H1 (cell line): ENCODE measurements around the gene BACE2. TPM values are rescaled to one million over a fixed set of nuclear protein-coding genes. Genes with fewer than 3 reads are reported as not detected.

Experiments used
- CTCF ChIA-PET: fragments of 300-600 bp; sonication (Branson Sonifier 250); formaldehyde crosslinking; loops from one replicate; lab custom pipeline; 2021; ENCODE audit not compliant: partially characterized antibody; lab: Charles Lee
- POLR2A ChIA-PET: fragments of 300-600 bp; sonication (Branson Sonifier 250); formaldehyde crosslinking; loops from one replicate; lab custom pipeline; 2021; ENCODE audit warnings: inconsistent platforms; ENCODE audit not compliant: partially characterized antibody; lab: Charles Lee
- DNase-seq, 2 experiments: peaks; one replicate each; pipeline versions ENCODE4 v3.0.0 to v3.0.0-alpha.2; 2010 to 2022; ENCODE audit warnings: low spot score in 2 of 2, low read depth in 1 of 2, mixed read lengths in 1 of 2
- FAIRE-seq: peaks from 2 replicates; lab custom pipeline; 2011; peaks lifted over from hg19 to GRCh38; lab: Jason Lieb, UNC
- H2AFZ ChIP-seq: 2 replicates; pipeline ENCODE4 v1.8.1; 2012; ENCODE audit warnings: low read length, inconsistent platforms
- H2AK5ac ChIP-seq: 2 replicates; pipeline ENCODE4 v1.6.1; 2013; ENCODE audit warnings: low read depth, low read length
- H2BK120ac ChIP-seq: replicated peaks from 2 replicates; pipeline ENCODE3; 2013; ENCODE audit warnings: low read depth, low read length, inconsistent platforms
- H2BK12ac ChIP-seq: 2 replicates; pipeline ENCODE4 v1.6.1; 2013; ENCODE audit warnings: low read depth, low read length
- H2BK15ac ChIP-seq: 2 replicates; pipeline ENCODE4 v1.6.1; 2013; ENCODE audit warnings: low read length
- H2BK20ac ChIP-seq: 2 replicates; pipeline ENCODE4 v1.6.1; 2013; ENCODE audit warnings: low read length
- H2BK5ac ChIP-seq: 2 replicates; pipeline ENCODE4 v1.6.1; 2013; ENCODE audit warnings: low read depth, low read length
- H3K14ac ChIP-seq: 2 replicates; pipeline ENCODE4 v1.6.1; 2013; ENCODE audit warnings: inconsistent platforms; ENCODE audit not compliant: insufficient read length
- H3K18ac ChIP-seq: 2 replicates; pipeline ENCODE4 v1.6.1; 2013; ENCODE audit warnings: low read length; ENCODE audit errors: extremely low read depth
- H3K23ac ChIP-seq: 2 replicates; pipeline ENCODE4 v1.6.1; 2013; ENCODE audit warnings: inconsistent platforms; ENCODE audit not compliant: insufficient read length
- H3K23me2 ChIP-seq: 2 replicates; pipeline ENCODE4 v1.6.1; 2013; ENCODE audit warnings: low read depth, low read length
- H3K27ac ChIP-seq: 2 replicates; pipeline ENCODE4 v1.6.1; 2011; ENCODE audit warnings: low read depth, low read length, inconsistent platforms
- H3K27me3 ChIP-seq, 4 experiments: replicated peaks in 1 of 4; 1 replicate in 1 of 4; 2 replicates in 3 of 4; pipeline versions ENCODE4 v1.6.1 to v1.8.1; 2011 to 2013; ENCODE audit warnings: low read length in 3 of 4, mild to moderate bottlenecking in 3 of 4, inconsistent platforms in 2 of 4, mixed read lengths in 2 of 4, moderate library complexity in 1 of 4; ENCODE audit not compliant: control insufficient read depth in 3 of 4, insufficient read depth in 3 of 4; ENCODE audit errors: extremely low read depth in 1 of 4
- H3K36me3 ChIP-seq, 4 experiments: 2 replicates each; pipeline versions ENCODE4 v1.6.1 to v1.8.1; 2011 to 2013; ENCODE audit warnings: mild to moderate bottlenecking in 4 of 4, low read length in 3 of 4, moderate library complexity in 2 of 4, control low read depth in 1 of 4, inconsistent platforms in 1 of 4; ENCODE audit not compliant: insufficient read depth in 4 of 4, control insufficient read depth in 2 of 4
- H3K4ac ChIP-seq: replicated peaks from 2 replicates; pipeline ENCODE3; 2013; ENCODE audit warnings: low read length, low read depth, mixed read lengths, inconsistent platforms; ENCODE audit not compliant: insufficient read length
- H3K4me1 ChIP-seq, 4 experiments: replicated peaks in 1 of 4; 1 replicate in 1 of 4; 2 replicates in 3 of 4; pipeline versions ENCODE4 v1.6.1 to v1.8.1; 2011 to 2013; ENCODE audit warnings: low read length in 3 of 4, inconsistent platforms in 2 of 4, mixed read lengths in 1 of 4; ENCODE audit not compliant: insufficient read depth in 4 of 4, control insufficient read depth in 3 of 4
- H3K4me2 ChIP-seq, 2 experiments: 2 replicates each; pipeline versions ENCODE4 v1.6.1 to v1.8.1; 2011 to 2013; ENCODE audit warnings: low read depth in 2 of 2, low read length in 2 of 2, control low read depth in 1 of 2, inconsistent platforms in 1 of 2, mild to moderate bottlenecking in 1 of 2; ENCODE audit not compliant: insufficient read depth in 1 of 2
- H3K4me3 ChIP-seq, 4 experiments: fragments of 200-600, 300-600 bp in 1 of 4; sonication (generic), shearing (Covaris generic), sonication (Bioruptor Twin) in 1 of 4; 2 replicates each; pipeline versions ENCODE4 v1.5.1 to v1.8.1; 2011 to 2016; ENCODE audit warnings: low read length in 4 of 4, low read depth in 3 of 4, control low read depth in 2 of 4, inconsistent platforms in 2 of 4, mild to moderate bottlenecking in 2 of 4, mixed read lengths in 1 of 4, moderate library complexity in 1 of 4; ENCODE audit not compliant: insufficient read depth in 2 of 4; ENCODE audit errors: extremely low read depth in 1 of 4
- H3K56ac ChIP-seq: replicated peaks from 2 replicates; pipeline ENCODE3; 2013; ENCODE audit warnings: low read depth, mild to moderate bottlenecking, mixed read lengths, low read length, inconsistent platforms; ENCODE audit not compliant: insufficient read length
- H3K79me1 ChIP-seq: 2 replicates; pipeline ENCODE4 v1.6.1; 2013; ENCODE audit warnings: low read depth, low read length, control low read depth
- H3K79me2 ChIP-seq, 2 experiments: 2 replicates each; pipeline versions ENCODE4 v1.6.1 to v1.8.1; 2012 to 2013; ENCODE audit warnings: low read length in 2 of 2, mild to moderate bottlenecking in 2 of 2, inconsistent platforms in 1 of 2; ENCODE audit not compliant: insufficient read depth in 2 of 2, control insufficient read depth in 1 of 2
- H3K9ac ChIP-seq, 4 experiments: replicated peaks in 1 of 4; 1 replicate in 1 of 4; 2 replicates in 3 of 4; pipeline versions ENCODE4 v1.6.1 to v1.8.1; 2011 to 2013; ENCODE audit warnings: low read depth in 3 of 4, low read length in 3 of 4, control low read depth in 2 of 4, mild to moderate bottlenecking in 2 of 4, moderate library complexity in 2 of 4, inconsistent platforms in 1 of 4; ENCODE audit errors: extremely low read depth in 1 of 4
- H3K9me3 ChIP-seq, 2 experiments: 2 replicates each; pipeline versions ENCODE4 v1.6.1 to v1.8.1; 2012 to 2013; ENCODE audit warnings: mild to moderate bottlenecking in 2 of 2, moderate library complexity in 2 of 2, control low read depth in 1 of 2, inconsistent platforms in 1 of 2, low read depth in 1 of 2, low read length in 1 of 2, mixed read lengths in 1 of 2; ENCODE audit not compliant: insufficient read depth in 2 of 2
- H4K20me1 ChIP-seq, 2 experiments: replicated peaks in 1 of 2; 2 replicates each; pipeline versions ENCODE3 to v1.8.1; 2011 to 2013; ENCODE audit warnings: inconsistent platforms in 2 of 2, low read length in 2 of 2, mild to moderate bottlenecking in 1 of 2; ENCODE audit not compliant: insufficient read depth in 2 of 2, control insufficient read depth in 1 of 2
- H4K5ac ChIP-seq: 2 replicates; pipeline ENCODE4 v1.6.1; 2013; ENCODE audit warnings: low read length, low read depth, mixed read lengths, inconsistent platforms; ENCODE audit not compliant: insufficient read length
- H4K8ac ChIP-seq: 2 replicates; pipeline ENCODE4 v1.8.0; 2013; ENCODE audit warnings: mild to moderate bottlenecking, moderate library complexity, low read length, inconsistent platforms; ENCODE audit not compliant: insufficient read depth; ENCODE audit errors: extremely low read depth
- H4K91ac ChIP-seq: replicated peaks from 2 replicates; pipeline ENCODE3; 2013; ENCODE audit warnings: low read length, mixed read lengths, inconsistent platforms; ENCODE audit not compliant: insufficient read length
- ATF2 ChIP-seq: IDR thresholded peaks from 2 replicates; pipeline ENCODE4 v1.6.1; 2012; ENCODE audit warnings: low read length, inconsistent platforms
- BCL11A ChIP-seq, 2 experiments: IDR thresholded peaks; one replicate each; pipeline ENCODE4 v1.6.1; 2011; ENCODE audit warnings: low read depth in 2 of 2, low read length in 2 of 2, mild to moderate bottlenecking in 2 of 2
- CEBPB ChIP-seq: IDR thresholded peaks from 2 replicates; pipeline ENCODE4 v1.6.1; 2012; ENCODE audit warnings: low read depth, low read length
- CTBP2 ChIP-seq: IDR thresholded peaks from 2 replicates; pipeline ENCODE4 v1.7.0; 2011; ENCODE audit warnings: borderline replicate concordance, mild to moderate bottlenecking, moderate library complexity, mixed read lengths, low read length; ENCODE audit not compliant: insufficient read depth, insufficient read length
- EP300 ChIP-seq, 2 experiments: IDR thresholded peaks; 1 replicate in 1 of 2; 2 replicates in 1 of 2; pipeline ENCODE4 v1.6.1; 2011 to 2012; ENCODE audit warnings: low read depth in 2 of 2, low read length in 2 of 2, mild to moderate bottlenecking in 2 of 2, borderline replicate concordance in 1 of 2, inconsistent platforms in 1 of 2, moderate library complexity in 1 of 2
- EZH2 ChIP-seq: fragments of 200-600 bp; sonication (generic); IDR thresholded peaks from 2 replicates; pipeline ENCODE4 v1.7.1; 2012; ENCODE audit warnings: low read depth, mild to moderate bottlenecking, moderate library complexity, low read length, inconsistent platforms; ENCODE audit not compliant: severe bottlenecking
- MAFK ChIP-seq: IDR thresholded peaks from 2 replicates; pipeline ENCODE4 v1.6.1; 2012; ENCODE audit warnings: low read depth, mild to moderate bottlenecking, improper control_type of control experiment, low read length
- POLR2AphosphoS5 ChIP-seq: IDR thresholded peaks from 2 replicates; pipeline ENCODE4 v1.6.1; 2011; ENCODE audit warnings: low read depth, low read length
- RBBP5 ChIP-seq: IDR thresholded peaks from 2 replicates; pipeline ENCODE4 v1.7.1; 2012; ENCODE audit warnings: low read depth, mild to moderate bottlenecking, inconsistent platforms, low read length, moderate library complexity, borderline replicate concordance
- SP1 ChIP-seq: IDR thresholded peaks from 2 replicates; pipeline ENCODE4 v1.6.1; 2011; ENCODE audit warnings: low read depth, low read length
- YY1 ChIP-seq: IDR thresholded peaks from 2 replicates; pipeline ENCODE4 v1.6.1; 2011; ENCODE audit warnings: low read depth, mild to moderate bottlenecking, low read length
- WGBS, 2 experiments: shearing (Covaris generic) in 1 of 2; methylation state at CpG; one replicate each; pipeline versions ENCODE4 v1.1.6 to v1.1.7; 2013 to 2015; ENCODE audit warnings: low lambda C conversion rate in 2 of 2, mixed read lengths in 2 of 2, inconsistent platforms in 1 of 2, low coverage in 1 of 2, missing lambda C conversion rate in 1 of 2; ENCODE audit not compliant: insufficient replicate concordance in 2 of 2, insufficient coverage in 1 of 2, insufficient read length in 1 of 2; ENCODE audit errors: extremely low coverage in 1 of 2, missing lambda C conversion rate in 1 of 2; 5-methylcytosine and 5-hydroxymethylcytosine counted together
- polyA plus RNA-seq, 7 experiments: library from polyadenylated mRNA; depleted of rRNA in 3 of 7; stranded (reverse) in 5 of 7; unstranded in 2 of 7; fragments of >200 nt in 5 of 7; fragments of 200-250 nt in 2 of 7; gene quantifications; 1 replicate in 5 of 7; 2 replicates in 1 of 7; 4 replicates in 1 of 7; pipeline versions ENCODE4 v1.2.1 to v1.2.3, GENCODE V29; 2011 to 2013; ENCODE audit warnings: missing spikeins in 2 of 7, mixed read lengths in 2 of 7
- total RNA-seq: library from RNA; stranded (reverse); fragmentation: NEBNext Ultra II Directional; extraction: Animal tissue kit (Norgen Biotek cat#: 25700); gene quantifications from 2 replicates; pipeline ENCODE4 v1.2.1, GENCODE V29; 2021

BACE2 gene
- total and polyA plus RNA-seq, 2 of the 8 experiments (the other 6 are each of a cell fraction or from before 2014, with no cell fraction given) = 8.1 to 10.9 TPM

- no peak overlapping the region for H3K14ac ChIP-seq
- H3K18ac ChIP-seq = no peak overlapping the region
- H3K9ac ChIP-seq = no peak overlapping the region
- no peak overlapping the region for H3K4ac ChIP-seq
- no peak overlapping the region for H3K4me3 ChIP-seq
- no peak overlapping the region for H2AK5ac ChIP-seq
- H4K91ac ChIP-seq = no peak overlapping the region
- H3K27ac ChIP-seq = no peak overlapping the region
- no peak overlapping the region for H4K5ac ChIP-seq
- H3K79me2 ChIP-seq = no peaks in the 10 kb centered on the region
- H3K4me1 ChIP-seq = 0 out of 7 replicates have a peak, but pooled peaks cover 0 to 3% (median 0%) of the 10 kb centered on the region in 4 experiments
- no peaks in the 10 kb centered on the region for H4K20me1 ChIP-seq
- no peak overlapping the region for H3K23ac ChIP-seq
- H3K56ac ChIP-seq = no peak overlapping the region
- DNase-seq = no peak
- no peak overlapping the region for H3K4me2 ChIP-seq
- no peaks in the 10 kb centered on the region for H3K36me3 ChIP-seq
- no peak overlapping the region; the same call in 1 of the 2 replicates for H4K8ac ChIP-seq
- no peak overlapping the region for H2BK120ac ChIP-seq
- no peak overlapping the region for H2BK12ac ChIP-seq
- H3K27me3 ChIP-seq = no peaks in the 10 kb centered on the region; a peak in 1 of 7 replicates
- 84% methylated on average over 11 of the region's 24 CpGs; no CpG with 5 or more reads in 1 of the 2 experiments for WGBS, 2 experiments
- no peaks in the 10 kb centered on the region for H3K79me1 ChIP-seq
- FAIRE-seq = no peak
- no peak overlapping the region for H2BK15ac ChIP-seq
- H3K9me3 ChIP-seq = peaks cover 3 to 13% of the 10 kb centered on the region in 2 experiments
- POLR2A ChIA-PET = interaction anchor here (1.0 kb wide), 1 partner anchor 243 kb away, joined by 3 read pairs; no protein-coding TSS in a partner anchor
- H2BK5ac ChIP-seq = no peak overlapping the region
- H2AFZ ChIP-seq = no peak overlapping the region
- no peak overlapping the region for H2BK20ac ChIP-seq
- CTCF ChIA-PET = interaction anchor here (0.7 to 2.2 kb wide), 4 partner anchors 10 to 79 kb away, joined by 3 to 7 read pairs (median 3); no protein-coding TSS in a partner anchor
- no peaks in the 10 kb centered on the region for H3K23me2 ChIP-seq
- no peak for TF ChIP-seq BCL11A (IDR thresholded peaks at IDR 0.05; ENCODE audit: low read depth in 2 of 2, low read length in 2 of 2)
- no peak for TF ChIP-seq CEBPB
- TF ChIP-seq EZH2 = no peak
- TF ChIP-seq CTBP2 = no peak
- no peak for TF ChIP-seq MAFK
- no peak for TF ChIP-seq ATF2
- no peak for TF ChIP-seq SP1
- no peak for TF ChIP-seq YY1
- no peak for TF ChIP-seq RBBP5
- no peak for TF ChIP-seq EP300 (IDR thresholded peaks at IDR 0.05; ENCODE audit: borderline replicate concordance in 1 of 2, low read depth in 2 of 2, low read length in 2 of 2)
- TF ChIP-seq POLR2AphosphoS5 = no peak
Observed at GRCh38 chr21:41290106-41290799, 122.3 kb downstream of the BACE2 start.
